Mononuclear cell (primary cell): ENCODE results near the gene STX12. TPM values are rescaled to one million over a fixed set of nuclear protein-coding genes. Genes with fewer than 3 reads are reported as not detected.
A peak's percentile ranks its signal among the peaks of the same experiment; 100 is the strongest.
"Not testable (repeated sequence)": the region's sequence is repeated elsewhere in the genome, so short reads cannot be mapped to it uniquely, and the experiment has no call there.

ENCODE experiments used
- H3K27me3 ChIP-seq: 2 replicates; pipeline ENCODE4 v1.6.0; 2011; ENCODE audit warnings: low read length, control low read depth; ENCODE audit not compliant: insufficient read depth
- H3K4me1 ChIP-seq: 2 replicates; pipeline ENCODE4 v1.5.1; 2011; ENCODE audit warnings: mild to moderate bottlenecking, low read length, control low read depth; ENCODE audit not compliant: insufficient read depth
- H3K4me3 ChIP-seq: 2 replicates; pipeline ENCODE4 v1.5.1; 2011; ENCODE audit warnings: mild to moderate bottlenecking, low read length, moderate library complexity
- H3K9me3 ChIP-seq: 2 replicates; pipeline ENCODE4 v1.5.1; 2011; ENCODE audit warnings: low read depth, mild to moderate bottlenecking, control low read depth, low read length
- total RNA-seq: library from RNA; depleted of rRNA; stranded (reverse); fragments of >200 nt; gene quantifications from one replicate; pipeline ENCODE4 v1.2.3, GENCODE V29; 2012

The STX12 gene
- total RNA-seq, 1 donor = 45.4 TPM

DNA sequence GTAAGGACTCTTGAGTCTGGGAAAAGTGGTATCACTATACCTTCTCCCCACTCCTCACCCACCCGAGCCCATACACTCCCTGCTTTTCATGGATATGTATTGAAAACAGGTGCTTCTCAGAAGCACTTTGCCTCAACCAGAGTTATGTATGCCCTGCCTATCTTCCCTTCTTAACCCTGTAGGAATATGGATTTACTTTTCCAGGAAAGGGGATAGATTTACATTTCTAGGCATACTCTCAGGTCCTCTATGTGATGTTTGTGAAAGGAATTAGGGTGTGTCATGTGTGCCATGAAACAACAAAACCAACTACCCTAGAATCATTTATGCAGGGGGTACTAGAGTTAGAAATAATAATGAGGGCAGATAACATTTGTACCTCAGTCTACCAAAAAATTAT lies 11.0 kb upstream of the STX12 start:
- Histone ChIP-seq H3K4me3 (no peak overlapping the region), H3K4me1 (no peaks in the 10 kb centered on the region), H3K9me3 (no peaks in the 10 kb centered on the region), H3K27me3 (no peaks in the 10 kb centered on the region)

DNA sequence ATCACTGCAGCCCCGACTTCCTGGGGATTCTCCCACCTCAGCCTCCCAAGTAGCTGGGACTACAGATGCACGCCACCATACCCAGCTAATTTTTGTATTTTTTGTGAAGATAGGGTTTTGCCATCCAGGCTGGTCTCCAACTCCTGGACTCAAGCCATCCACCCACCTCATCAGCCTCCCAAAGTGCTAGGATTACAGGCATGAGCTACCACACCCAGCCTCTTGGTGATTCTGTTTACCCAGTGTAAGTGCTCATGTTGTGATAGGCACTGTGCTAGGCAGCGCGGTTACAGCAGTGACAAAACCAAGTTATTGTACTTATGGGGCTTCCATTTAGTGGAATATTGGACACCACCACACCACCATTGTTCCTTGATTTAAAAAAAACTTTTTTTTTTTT lies 9.7 kb upstream of the STX12 start:
- Histone ChIP-seq H3K27me3 (no peaks in the 10 kb centered on the region), H3K9me3 (no peaks in the 10 kb centered on the region), H3K4me3 (no peak overlapping the region), H3K4me1 (no peaks in the 10 kb centered on the region)

DNA sequence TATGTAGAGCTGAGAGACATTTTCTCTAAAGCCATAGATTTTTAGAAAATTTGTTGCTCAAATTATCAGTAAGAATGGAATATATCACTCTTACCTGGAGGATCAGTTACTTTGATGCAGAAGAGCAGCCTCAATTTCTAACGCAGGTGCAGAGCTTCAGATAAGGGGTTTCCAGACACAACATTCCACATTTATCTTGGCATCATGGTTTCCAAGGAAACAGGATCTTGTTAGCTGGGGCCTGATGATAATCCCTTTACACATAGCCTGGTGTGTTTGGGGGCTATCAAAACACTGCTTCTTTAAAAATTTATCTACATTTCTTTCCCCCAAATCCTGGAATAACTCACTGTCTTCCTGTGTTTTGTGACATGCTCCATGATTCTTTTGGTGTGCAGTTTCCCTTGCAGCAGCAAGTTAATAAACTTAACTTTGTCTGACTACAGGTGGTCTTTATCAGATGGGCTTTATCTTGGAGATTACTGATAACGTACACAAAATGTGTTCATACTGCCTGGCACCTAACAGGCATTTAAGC lies 2.7 kb upstream of the STX12 start:
- no peaks in the 10 kb centered on the region for H3K9me3 ChIP-seq
- peaks cover 25% of the 10 kb centered on the region for H3K4me1 ChIP-seq
- H3K27me3 ChIP-seq = no peaks in the 10 kb centered on the region
- no peak overlapping the region for H3K4me3 ChIP-seq

DNA sequence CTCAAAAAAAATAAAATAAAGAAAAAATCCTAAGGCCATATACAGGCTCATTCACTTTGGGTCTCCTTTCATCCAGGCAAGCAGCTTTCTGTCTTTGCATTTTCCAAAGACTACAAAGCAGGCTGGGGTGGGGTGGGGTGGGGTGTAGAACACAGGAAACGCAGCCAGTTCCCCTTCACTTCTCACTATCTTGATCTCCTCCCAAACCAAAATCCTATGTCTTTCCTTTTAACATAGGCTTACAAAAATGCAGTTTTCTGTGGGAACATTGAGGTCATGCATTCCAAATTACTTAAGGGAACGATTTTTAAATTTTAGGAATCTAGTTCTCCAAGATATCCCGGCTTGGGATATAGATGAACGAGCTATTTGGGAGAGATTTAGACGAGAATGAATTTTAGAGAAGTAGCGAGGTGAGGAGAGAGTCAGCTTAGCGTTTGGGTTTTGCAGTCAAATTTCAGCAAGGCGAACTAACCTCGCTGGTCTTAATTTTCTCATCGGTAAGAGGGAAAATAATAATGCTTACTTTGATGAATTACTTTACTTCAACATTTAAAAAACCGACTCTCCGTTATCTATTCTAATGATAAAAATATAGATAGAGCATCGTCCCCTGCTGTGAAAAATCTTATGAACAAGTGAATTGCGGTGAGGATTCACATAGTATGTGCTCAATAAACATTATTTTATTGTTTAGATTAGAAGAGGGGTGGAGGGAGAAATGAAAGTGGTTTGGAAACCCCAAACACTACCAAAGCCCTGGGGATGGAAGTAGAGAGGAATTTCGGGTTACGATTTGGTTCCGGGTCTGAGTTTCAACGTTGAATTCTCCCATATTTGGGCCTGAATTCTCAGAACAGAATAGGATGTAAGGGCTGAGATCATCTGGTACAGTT lies 735 bp upstream of the STX12 start:
- peak overlapping the region; percentile 94 for H3K4me3 ChIP-seq

DNA sequence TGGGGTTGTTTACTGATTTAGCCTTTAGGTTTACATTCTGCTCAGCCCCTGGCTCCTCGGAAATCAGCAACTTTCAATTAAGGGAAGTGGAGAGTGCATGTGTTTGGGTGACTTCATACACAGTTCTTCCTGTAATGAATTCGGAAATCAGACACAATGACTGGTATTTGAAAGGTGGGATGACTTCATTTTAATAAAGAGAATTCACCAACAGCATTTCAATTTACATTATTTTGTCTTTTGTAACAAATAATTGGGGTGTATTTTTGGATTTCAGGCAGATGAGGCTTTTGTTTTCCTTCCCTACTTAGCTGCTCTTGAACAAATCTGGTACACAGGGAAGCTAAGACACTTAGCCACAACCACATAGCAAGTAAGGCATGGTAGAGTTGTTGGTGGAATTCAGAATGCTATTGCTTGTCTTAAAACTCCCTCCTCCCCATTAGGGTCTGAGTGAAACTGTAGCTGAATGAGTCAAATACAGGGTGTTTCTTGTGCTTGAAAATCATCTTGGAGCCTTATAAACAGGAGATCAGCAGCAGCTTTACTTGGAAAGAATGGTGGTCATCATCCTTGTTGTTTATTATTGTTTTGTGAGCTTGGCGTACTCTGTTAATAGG lies 917 bp downstream of the STX12 start:
- H3K4me3 ChIP-seq = peak overlapping the region; percentile 94
- H3K27me3 ChIP-seq = no peaks in the 10 kb centered on the region
- H3K4me1 ChIP-seq = peaks cover 44% of the 10 kb centered on the region
- H3K9me3 ChIP-seq = no peaks in the 10 kb centered on the region

More for the DNA sequence above, 735 bp upstream of the STX12 start:
- Histone ChIP-seq H3K4me1 (peaks cover 29% of the 10 kb centered on the region), H3K9me3 (no peaks in the 10 kb centered on the region), H3K27me3 (no peaks in the 10 kb centered on the region)

DNA sequence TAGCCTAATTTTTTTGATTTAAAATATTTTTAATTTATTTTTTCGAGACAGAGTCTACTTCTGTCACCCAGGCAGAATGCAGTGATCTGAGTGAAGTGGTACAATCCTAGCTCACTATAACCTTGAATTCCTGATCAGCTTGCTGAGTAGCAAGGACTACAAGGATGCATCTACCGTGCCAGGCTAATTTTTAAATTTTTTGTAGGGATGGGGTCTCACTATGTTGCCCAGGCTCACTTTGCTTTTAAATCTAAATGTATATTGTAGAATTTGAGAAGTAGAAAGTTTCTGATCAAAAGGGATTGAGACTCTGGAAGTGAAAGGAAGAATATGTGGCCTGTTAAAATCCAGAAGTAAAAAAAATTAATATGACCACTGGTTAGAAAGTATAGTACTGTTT lies 1.6 kb downstream of the STX12 start:
- H3K4me3 ChIP-seq = no peak overlapping the region
- peaks cover 51% of the 10 kb centered on the region for H3K4me1 ChIP-seq
- H3K27me3 ChIP-seq = no peaks in the 10 kb centered on the region

DNA sequence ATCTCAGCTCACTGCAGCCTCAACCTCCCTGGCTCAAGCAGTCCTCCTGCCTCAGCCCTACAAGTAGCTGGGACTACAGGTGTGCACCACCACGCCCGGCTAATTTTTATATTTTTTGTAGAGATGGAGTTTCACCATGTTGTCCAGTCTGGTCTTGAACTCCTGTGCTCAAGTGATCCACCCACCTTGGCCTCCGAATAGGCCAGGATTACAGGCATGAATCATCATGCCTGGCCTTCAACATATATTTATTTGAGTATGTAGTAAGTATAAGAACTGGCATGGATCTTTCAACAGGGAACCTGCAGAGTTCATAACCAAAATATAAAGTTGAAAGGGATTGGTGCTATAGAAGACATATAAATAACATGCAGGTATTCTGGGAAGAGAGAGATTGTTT lies 2.3 kb downstream of the STX12 start:
- H3K4me1 ChIP-seq = peaks cover 58% of the 10 kb centered on the region
- not testable (repeated sequence) for H3K27me3 ChIP-seq, H3K9me3 ChIP-seq, H3K4me3 ChIP-seq

More for the DNA sequence above, 1.6 kb downstream of the STX12 start:
- H3K9me3 ChIP-seq = no peaks in the 10 kb centered on the region

DNA sequence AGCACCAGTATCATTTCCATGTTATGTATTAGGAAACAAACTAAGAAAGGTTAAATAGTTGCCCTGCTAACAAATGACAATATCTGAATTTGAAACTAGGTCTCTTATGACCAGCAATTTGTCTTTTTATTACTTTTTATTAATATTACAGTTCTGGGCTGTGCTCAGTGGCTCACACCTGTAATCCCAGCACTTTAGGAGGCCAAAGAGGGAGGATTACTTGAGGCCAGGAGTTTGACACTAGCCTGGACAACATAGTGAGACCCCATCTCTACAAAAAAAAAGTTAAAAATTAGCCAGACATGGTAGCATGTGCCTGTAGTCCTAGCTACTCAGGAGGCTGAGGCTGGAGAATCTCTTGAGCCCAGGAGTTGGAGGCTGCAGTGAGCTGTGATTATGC lies 3.3 kb downstream of the STX12 start:
- H3K9me3 ChIP-seq, H3K4me3 ChIP-seq, H3K27me3 ChIP-seq: not testable (repeated sequence)
- H3K4me1 ChIP-seq = peaks cover 68% of the 10 kb centered on the region

DNA sequence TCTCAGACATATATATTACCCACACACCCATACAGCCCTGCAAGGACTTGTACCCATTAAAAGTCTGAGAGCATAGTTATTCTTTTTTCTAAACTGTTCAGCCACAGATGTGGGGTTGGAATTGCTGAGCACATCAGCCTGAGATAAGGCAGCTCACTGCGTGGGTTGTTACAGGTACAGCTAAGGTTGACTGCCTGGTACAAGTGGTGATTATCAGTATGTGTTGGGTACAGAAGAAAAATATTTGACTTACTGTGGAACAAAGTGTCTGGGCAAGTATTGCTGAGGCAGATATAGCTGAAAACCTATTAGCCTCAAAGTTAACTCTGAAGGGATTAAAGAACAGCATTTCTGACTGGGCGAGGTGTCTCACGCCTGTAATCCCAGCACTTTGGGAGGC lies 5.0 kb downstream of the STX12 start:
- H3K9me3 ChIP-seq = no peaks in the 10 kb centered on the region
- no peak overlapping the region for H3K4me3 ChIP-seq
- H3K27me3 ChIP-seq = no peaks in the 10 kb centered on the region
- H3K4me1 ChIP-seq = peaks cover 60% of the 10 kb centered on the region

DNA sequence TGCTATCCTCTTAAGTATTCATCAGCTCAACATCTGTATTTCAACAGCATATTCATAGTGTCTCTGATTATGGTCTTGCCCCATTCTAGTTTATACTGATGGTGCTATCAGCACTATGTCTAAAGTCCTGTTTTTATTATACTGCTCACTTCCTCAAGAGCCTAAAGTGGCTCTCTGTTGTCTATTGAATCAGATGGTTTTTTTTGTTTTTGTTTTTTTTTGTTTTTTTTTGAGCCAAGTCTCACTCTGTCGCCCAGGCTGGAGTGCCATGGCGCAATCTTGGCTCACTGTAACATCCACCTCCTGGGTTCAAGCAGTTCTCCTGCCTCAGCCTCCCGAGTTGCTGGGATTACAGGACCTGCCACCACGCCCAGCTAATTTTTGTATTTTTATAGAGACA lies 6.1 kb downstream of the STX12 start:
- H3K4me1 ChIP-seq = peaks cover 56% of the 10 kb centered on the region
- no peaks in the 10 kb centered on the region for H3K9me3 ChIP-seq
- no peak overlapping the region for H3K4me3 ChIP-seq
- H3K27me3 ChIP-seq = no peaks in the 10 kb centered on the region

DNA sequence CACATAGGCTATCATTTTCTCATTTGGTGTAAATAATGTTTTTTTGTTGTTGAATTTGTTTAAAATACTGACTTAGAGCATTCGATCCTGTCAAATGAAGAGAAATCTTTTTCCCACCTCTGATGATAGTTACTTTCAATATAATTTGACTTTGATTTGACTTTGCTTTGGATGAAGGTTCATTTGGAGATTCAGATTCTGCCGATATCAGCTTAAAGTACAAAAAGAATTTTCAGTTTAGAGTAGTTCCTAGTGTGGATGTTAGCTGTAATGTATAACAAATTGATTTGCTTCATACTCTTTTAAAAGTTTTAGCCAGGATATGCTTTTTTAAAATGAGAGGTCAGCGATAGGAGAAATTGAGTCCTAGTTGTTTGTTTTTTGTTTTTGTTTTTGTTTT lies 9.9 kb downstream of the STX12 start:
- H3K4me1 ChIP-seq = peaks cover 34% of the 10 kb centered on the region
- no peaks in the 10 kb centered on the region for H3K27me3 ChIP-seq
- no peak overlapping the region for H3K4me3 ChIP-seq
- H3K9me3 ChIP-seq = no peaks in the 10 kb centered on the region

DNA sequence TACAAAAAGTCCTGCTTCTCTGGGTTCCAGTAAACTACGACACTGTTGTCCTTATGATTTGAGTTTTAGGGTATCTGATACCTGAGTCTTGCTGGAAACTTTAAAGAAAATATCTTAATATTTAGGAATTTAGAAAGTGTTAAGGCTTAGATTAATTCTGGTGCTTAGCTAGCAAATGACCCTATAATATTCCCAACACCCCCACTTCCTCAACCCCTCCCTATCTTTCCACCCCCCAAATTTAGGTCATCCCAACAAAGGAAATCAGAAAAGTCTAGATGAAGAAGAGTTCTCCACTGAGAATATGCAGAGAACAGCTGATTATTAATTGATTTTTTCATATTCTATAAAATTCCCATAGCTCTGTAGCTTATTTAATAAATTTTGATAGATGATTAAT lies 11.7 kb downstream of the STX12 start:
- Histone ChIP-seq H3K9me3 (no peaks in the 10 kb centered on the region), H3K27me3 (no peaks in the 10 kb centered on the region), H3K4me1 (peaks cover 30% of the 10 kb centered on the region), H3K4me3 (no peak overlapping the region)

DNA sequence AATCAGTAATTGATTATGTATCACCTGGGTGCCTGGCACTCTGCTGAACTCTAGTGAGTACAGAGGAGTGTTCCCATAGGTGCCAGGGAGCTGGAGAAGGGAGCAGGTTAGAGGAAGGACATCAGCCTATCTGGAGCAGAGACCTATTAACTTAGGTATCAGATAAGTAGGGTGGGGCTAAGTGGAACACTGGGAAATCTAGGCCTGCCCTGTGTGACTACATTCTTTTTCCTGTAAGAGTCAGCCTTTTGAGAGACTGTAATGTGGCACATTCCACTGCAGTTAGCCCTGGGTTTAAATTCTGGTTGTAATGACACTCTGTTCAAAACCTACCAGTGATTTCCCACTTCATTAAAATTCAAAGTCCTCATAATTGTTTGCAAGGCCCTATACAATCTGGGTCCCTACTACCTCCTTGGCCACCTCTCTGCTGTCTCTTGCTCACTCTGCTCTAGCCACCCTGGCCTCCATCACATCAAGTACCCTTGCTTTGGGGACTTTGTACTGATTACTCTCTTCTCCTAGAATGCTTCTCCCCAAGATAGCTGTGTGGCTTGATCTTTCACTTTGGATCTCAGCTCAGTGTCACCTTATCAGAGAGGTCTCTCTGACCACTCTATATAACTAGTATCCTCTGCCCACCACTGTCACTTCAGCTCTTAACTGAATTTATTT lies 12.9 kb downstream of the STX12 start:
- H3K27me3 ChIP-seq = no peaks in the 10 kb centered on the region
- H3K4me3 ChIP-seq = no peak overlapping the region
- H3K4me1 ChIP-seq = peaks cover 27% of the 10 kb centered on the region
- no peaks in the 10 kb centered on the region for H3K9me3 ChIP-seq

DNA sequence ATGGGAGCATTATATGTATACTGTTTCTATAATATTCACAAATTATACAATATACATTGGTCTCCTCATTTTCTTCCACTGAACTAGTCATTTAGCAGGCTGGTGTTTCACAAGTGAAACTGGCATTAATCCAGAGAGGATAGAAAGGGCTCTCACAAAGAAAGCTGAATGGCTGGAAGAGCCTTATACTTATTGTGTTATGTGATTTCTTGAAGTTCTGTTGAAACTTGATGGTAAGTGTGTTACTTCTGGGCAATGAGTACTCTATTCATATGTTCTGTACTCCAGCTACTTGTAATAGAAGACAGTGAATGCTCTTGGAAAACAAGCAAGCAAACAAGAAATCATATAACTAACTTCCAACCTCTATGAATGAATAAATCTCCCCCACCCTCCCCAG lies 14.9 kb downstream of the STX12 start:
- Histone ChIP-seq H3K9me3 (no peaks in the 10 kb centered on the region), H3K27me3 (no peaks in the 10 kb centered on the region), H3K4me3 (no peak overlapping the region), H3K4me1 (peaks cover 22% of the 10 kb centered on the region)

DNA sequence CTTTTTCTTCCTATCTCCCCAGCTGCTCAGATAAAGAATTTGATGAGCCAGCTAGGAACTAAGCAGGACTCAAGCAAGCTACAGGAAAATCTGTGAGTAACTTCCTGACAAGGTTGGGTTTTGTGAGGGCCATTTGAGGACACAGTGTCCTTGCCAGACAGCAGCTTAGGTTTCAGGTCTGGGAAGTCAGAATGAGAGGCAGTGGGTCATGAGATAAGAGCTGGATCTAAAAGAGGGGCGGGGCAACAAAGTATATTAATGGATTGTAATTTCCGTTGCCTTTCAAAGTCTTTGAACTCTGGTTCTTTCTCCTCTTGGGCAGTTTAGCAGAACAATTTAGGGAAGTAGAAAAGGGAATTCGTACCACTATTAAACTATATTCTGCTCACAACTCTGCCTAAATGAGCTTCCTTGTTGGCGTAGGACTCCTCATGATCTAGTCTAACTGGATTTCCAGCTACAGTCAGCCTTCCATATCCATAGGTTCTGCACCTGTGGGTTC lies 16.6 kb downstream of the STX12 start:
- H3K4me3 ChIP-seq = no peak overlapping the region
- H3K9me3 ChIP-seq = no peaks in the 10 kb centered on the region
- no peaks in the 10 kb centered on the region for H3K27me3 ChIP-seq

More for the DNA sequence above, 16.6 kb downstream of the STX12 start:
- H3K4me1 ChIP-seq = peaks cover 22% of the 10 kb centered on the region
